Body of pancreas (tissue), 4 donors: ENCODE measurements around the gene ADGRL3.

Source experiments
- POLR2A ChIP-seq, 3 donors: fragments of 450-650 bp; IDR thresholded peaks; one replicate each; pipeline ENCODE4 v1.6.1; 2016; ENCODE audit warnings: antibody characterized with exemption in 3 of 3, mild to moderate bottlenecking in 2 of 3
- TF ChIP-seq, protein P1 (sequence below), 7 experiments: fragments of 450-650 bp in 4 of 7; fragments of 200-600 bp in 3 of 7; sonication (generic) in 3 of 7; IDR thresholded peaks; one replicate each; pipeline ENCODE4 v1.5.1; 2016 to 2019; ENCODE audit warnings: antibody characterized with exemption in 7 of 7

DNA sequence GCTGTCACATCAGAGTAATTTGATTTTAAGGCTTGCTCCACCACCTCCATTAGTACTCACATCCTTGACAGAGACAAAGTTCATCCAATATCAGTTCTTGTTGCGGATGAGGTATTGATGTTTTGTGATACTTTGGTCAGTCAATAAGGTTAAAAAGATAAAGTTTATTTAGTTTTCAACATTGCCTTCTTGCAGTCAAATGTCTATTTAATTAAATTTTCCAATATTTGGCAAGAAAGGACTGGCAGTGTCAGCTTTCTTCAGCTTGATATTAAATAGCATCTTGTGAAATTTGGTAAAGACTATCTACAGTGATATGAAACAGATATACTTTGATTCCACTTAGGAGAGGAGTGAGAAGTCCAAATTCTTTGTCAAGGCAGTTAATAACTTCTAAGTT, 493.4 kb downstream of the ADGRL3 start:
- TF ChIP-seq POLR2A (IDR thresholded peaks at IDR 0.05): no peak
- TF ChIP-seq, protein P1, sequence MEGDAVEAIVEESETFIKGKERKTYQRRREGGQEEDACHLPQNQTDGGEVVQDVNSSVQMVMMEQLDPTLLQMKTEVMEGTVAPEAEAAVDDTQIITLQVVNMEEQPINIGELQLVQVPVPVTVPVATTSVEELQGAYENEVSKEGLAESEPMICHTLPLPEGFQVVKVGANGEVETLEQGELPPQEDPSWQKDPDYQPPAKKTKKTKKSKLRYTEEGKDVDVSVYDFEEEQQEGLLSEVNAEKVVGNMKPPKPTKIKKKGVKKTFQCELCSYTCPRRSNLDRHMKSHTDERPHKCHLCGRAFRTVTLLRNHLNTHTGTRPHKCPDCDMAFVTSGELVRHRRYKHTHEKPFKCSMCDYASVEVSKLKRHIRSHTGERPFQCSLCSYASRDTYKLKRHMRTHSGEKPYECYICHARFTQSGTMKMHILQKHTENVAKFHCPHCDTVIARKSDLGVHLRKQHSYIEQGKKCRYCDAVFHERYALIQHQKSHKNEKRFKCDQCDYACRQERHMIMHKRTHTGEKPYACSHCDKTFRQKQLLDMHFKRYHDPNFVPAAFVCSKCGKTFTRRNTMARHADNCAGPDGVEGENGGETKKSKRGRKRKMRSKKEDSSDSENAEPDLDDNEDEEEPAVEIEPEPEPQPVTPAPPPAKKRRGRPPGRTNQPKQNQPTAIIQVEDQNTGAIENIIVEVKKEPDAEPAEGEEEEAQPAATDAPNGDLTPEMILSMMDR (IDR thresholded peaks at IDR 0.05): no peak
